WTC11 (cell line): ENCODE results near the gene NOX1. TPM values are rescaled to one million over a fixed set of nuclear protein-coding genes. Genes with fewer than 3 reads are reported as not detected.

Experiments used
- ATAC-seq: fragments of 200-7000 bp; cut with Tn5 transposase; 2 replicates; pipeline ENCODE4 v1.10.0; 2021; ENCODE audit warnings: mild to moderate bottlenecking, moderate library complexity
- CTCF ChIA-PET: fragments of 300-600 bp; sonication (Branson Sonifier 250); formaldehyde crosslinking; loops from one replicate; lab custom pipeline; 2021; ENCODE audit warnings: antibody characterized with exemption; lab: Charles Lee
- POLR2A ChIA-PET: fragments of 350-600 bp; sonication (Branson Sonifier 250); formaldehyde crosslinking; loops from one replicate; lab custom pipeline; 2021; ENCODE audit warnings: antibody characterized with exemption; lab: Charles Lee
- DNase-seq: peaks from one replicate; pipeline ENCODE4 v3.0.0; 2021; ENCODE audit warnings: low spot score
- H3K27ac Mint-ChIP-seq: 2 replicates; pipeline ENCODE4 v1.8.0; 2021; ENCODE audit warnings: mixed read lengths
- H3K27me3 Mint-ChIP-seq: 2 replicates; pipeline ENCODE4 v1.8.0; 2021; ENCODE audit warnings: low read depth, mild to moderate bottlenecking, moderate library complexity, mixed read lengths
- H3K36me3 Mint-ChIP-seq: 2 replicates; pipeline ENCODE4 v1.8.0; 2021; ENCODE audit warnings: mixed read lengths
- H3K4me1 Mint-ChIP-seq: 2 replicates; pipeline ENCODE4 v1.8.0; 2022; ENCODE audit warnings: mixed read lengths
- H3K4me3 Mint-ChIP-seq: 2 replicates; pipeline ENCODE4 v1.8.0; 2021; ENCODE audit warnings: mild to moderate bottlenecking, moderate library complexity, mixed read lengths
- H3K9me3 Mint-ChIP-seq: 2 replicates; pipeline ENCODE4 v1.8.0; 2021; ENCODE audit warnings: mixed read lengths
- ARID4B ChIP-seq: sonication (generic); formaldehyde crosslinking; IDR thresholded peaks from 2 replicates; pipeline ENCODE4 v1.8.0; 2023; ENCODE audit warnings: missing genetic modification reagents, mild to moderate bottlenecking, borderline replicate concordance
- ERG ChIP-seq: fragments of 250-450 bp; sonication (Bioruptor Pico); IDR thresholded peaks from 2 replicates; pipeline ENCODE4 v1.8.0; 2021; ENCODE audit warnings: mild to moderate bottlenecking
- ESRRA ChIP-seq: sonication (generic); formaldehyde crosslinking; IDR thresholded peaks from 2 replicates; pipeline ENCODE4 v1.8.1; 2022; ENCODE audit warnings: mild to moderate bottlenecking, missing genetic modification reagents, borderline replicate concordance
- FOXP1 ChIP-seq: sonication (generic); formaldehyde crosslinking; IDR thresholded peaks from 2 replicates; pipeline ENCODE4 v1.8.0; 2022; ENCODE audit warnings: missing genetic modification reagents, mild to moderate bottlenecking, moderate library complexity, borderline replicate concordance
- GABPB1 ChIP-seq: sonication (generic); formaldehyde crosslinking; IDR thresholded peaks from 2 replicates; pipeline ENCODE4 v1.8.1; 2023; ENCODE audit warnings: mild to moderate bottlenecking, missing genetic modification reagents
- KAT7 ChIP-seq: sonication (generic); formaldehyde crosslinking; IDR thresholded peaks from 2 replicates; pipeline ENCODE4 v1.8.1; 2023; ENCODE audit warnings: missing genetic modification reagents, mild to moderate bottlenecking, borderline replicate concordance
- MLX ChIP-seq: sonication (generic); formaldehyde crosslinking; IDR thresholded peaks from 2 replicates; pipeline ENCODE4 v1.8.1; 2023; ENCODE audit warnings: mild to moderate bottlenecking, missing genetic modification reagents, moderate library complexity
- RORB ChIP-seq: fragments of 250-450 bp; sonication (Bioruptor Pico); IDR thresholded peaks from 2 replicates; pipeline ENCODE4 v1.9.0; 2021; ENCODE audit warnings: mild to moderate bottlenecking
- SP1 ChIP-seq: sonication (generic); formaldehyde crosslinking; conservative IDR thresholded peaks from 2 replicates; pipeline ENCODE4 v1.8.1; 2022; ENCODE audit warnings: missing genetic modification reagents
- ZNF219 ChIP-seq: sonication (generic); formaldehyde crosslinking; IDR thresholded peaks from 2 replicates; pipeline ENCODE4 v1.8.0; 2023; ENCODE audit warnings: missing genetic modification reagents, mild to moderate bottlenecking, borderline replicate concordance
- ZNF232 ChIP-seq: sonication (generic); formaldehyde crosslinking; IDR thresholded peaks from 2 replicates; pipeline ENCODE4 v1.8.0; 2022; ENCODE audit warnings: mild to moderate bottlenecking, missing genetic modification reagents
- total RNA-seq: library from RNA; stranded (reverse); gene quantifications from 3 replicates; pipeline ENCODE4 v1.2.3, GENCODE V29; 2021
- TF ChIP-seq, protein P1 (sequence below): fragments of 200-600 bp; IDR thresholded peaks from 2 replicates; pipeline ENCODE4 v1.8.0; 2022; ENCODE audit warnings: antibody characterized with exemption
- TF ChIP-seq, protein P2 (sequence below): sonication (generic); formaldehyde crosslinking; IDR thresholded peaks from 2 replicates; pipeline ENCODE4 v1.8.0; 2023; ENCODE audit warnings: mild to moderate bottlenecking, missing genetic modification reagents
- TF ChIP-seq, protein P3 (sequence below): sonication (generic); formaldehyde crosslinking; IDR thresholded peaks from 2 replicates; pipeline ENCODE4 v1.8.1; 2023; ENCODE audit warnings: mild to moderate bottlenecking, missing genetic modification reagents, borderline replicate concordance

NOX1 gene
- total RNA-seq, 1 experiment from 2014 or later: not detected

DNA sequence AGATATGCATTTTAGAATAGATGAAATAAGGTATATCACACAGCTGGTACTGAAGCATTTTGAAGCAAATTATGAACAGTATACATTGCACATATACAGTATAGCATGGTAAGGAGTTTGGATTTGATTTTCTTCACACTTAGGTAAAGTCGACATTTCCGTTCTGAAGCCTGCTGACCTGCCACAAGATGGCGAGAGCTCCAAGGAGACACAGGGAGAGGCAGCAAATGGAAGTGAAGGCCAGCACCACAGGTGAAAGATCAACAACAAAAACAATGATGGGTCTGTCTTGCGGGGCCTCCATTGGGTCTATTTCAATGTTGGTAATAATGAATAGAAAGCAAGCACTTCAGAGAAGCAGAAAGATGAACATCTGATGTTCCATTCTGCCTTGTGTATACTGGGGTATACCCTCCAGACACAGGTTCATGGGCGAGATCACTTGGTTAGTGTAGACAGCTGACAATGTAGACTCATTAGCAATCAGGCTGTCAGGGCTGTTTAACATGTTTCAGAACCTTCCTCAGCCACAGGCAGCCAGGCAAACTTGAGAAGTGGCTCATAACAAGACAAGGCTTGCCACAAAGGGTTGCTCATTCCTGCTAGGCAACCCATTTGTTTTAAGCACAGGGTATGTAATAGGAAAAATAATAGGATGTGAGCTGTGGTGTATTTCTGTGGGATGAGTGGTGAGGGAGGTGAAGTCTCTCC lies 21.4 kb upstream of the NOX1 start:
- ChIA-PET POLR2A (no interaction called here), CTCF (interaction anchor here (1.0 kb wide), 2 partner anchors 31 to 44 kb away, joined by 3 to 4 read pairs; no protein-coding TSS in a partner anchor)
- ATAC-seq: peak; percentile 88
- no peaks in the 10 kb centered on the region for H3K9me3 Mint-ChIP-seq
- DNase-seq: peak; percentile 35
- no peak overlapping the region for H3K4me3 Mint-ChIP-seq
- no peak overlapping the region for H3K27ac Mint-ChIP-seq
- H3K4me1 Mint-ChIP-seq: peaks cover 5% of the 10 kb centered on the region
- H3K27me3 Mint-ChIP-seq: no peaks in the 10 kb centered on the region
- TF ChIP-seq, protein P1, sequence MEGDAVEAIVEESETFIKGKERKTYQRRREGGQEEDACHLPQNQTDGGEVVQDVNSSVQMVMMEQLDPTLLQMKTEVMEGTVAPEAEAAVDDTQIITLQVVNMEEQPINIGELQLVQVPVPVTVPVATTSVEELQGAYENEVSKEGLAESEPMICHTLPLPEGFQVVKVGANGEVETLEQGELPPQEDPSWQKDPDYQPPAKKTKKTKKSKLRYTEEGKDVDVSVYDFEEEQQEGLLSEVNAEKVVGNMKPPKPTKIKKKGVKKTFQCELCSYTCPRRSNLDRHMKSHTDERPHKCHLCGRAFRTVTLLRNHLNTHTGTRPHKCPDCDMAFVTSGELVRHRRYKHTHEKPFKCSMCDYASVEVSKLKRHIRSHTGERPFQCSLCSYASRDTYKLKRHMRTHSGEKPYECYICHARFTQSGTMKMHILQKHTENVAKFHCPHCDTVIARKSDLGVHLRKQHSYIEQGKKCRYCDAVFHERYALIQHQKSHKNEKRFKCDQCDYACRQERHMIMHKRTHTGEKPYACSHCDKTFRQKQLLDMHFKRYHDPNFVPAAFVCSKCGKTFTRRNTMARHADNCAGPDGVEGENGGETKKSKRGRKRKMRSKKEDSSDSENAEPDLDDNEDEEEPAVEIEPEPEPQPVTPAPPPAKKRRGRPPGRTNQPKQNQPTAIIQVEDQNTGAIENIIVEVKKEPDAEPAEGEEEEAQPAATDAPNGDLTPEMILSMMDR: peak; percentile 15; the same call in 1 of the 2 replicates
- TF ChIP-seq, protein P2, sequence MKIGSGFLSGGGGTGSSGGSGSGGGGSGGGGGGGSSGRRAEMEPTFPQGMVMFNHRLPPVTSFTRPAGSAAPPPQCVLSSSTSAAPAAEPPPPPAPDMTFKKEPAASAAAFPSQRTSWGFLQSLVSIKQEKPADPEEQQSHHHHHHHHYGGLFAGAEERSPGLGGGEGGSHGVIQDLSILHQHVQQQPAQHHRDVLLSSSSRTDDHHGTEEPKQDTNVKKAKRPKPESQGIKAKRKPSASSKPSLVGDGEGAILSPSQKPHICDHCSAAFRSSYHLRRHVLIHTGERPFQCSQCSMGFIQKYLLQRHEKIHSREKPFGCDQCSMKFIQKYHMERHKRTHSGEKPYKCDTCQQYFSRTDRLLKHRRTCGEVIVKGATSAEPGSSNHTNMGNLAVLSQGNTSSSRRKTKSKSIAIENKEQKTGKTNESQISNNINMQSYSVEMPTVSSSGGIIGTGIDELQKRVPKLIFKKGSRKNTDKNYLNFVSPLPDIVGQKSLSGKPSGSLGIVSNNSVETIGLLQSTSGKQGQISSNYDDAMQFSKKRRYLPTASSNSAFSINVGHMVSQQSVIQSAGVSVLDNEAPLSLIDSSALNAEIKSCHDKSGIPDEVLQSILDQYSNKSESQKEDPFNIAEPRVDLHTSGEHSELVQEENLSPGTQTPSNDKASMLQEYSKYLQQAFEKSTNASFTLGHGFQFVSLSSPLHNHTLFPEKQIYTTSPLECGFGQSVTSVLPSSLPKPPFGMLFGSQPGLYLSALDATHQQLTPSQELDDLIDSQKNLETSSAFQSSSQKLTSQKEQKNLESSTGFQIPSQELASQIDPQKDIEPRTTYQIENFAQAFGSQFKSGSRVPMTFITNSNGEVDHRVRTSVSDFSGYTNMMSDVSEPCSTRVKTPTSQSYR (CRISPR knock-in tag): no peak
- TF ChIP-seq RORB (CRISPR knock-in tag) (no peak), ERG (CRISPR knock-in tag) (no peak)
- H3K36me3 Mint-ChIP-seq: no peaks in the 10 kb centered on the region

DNA sequence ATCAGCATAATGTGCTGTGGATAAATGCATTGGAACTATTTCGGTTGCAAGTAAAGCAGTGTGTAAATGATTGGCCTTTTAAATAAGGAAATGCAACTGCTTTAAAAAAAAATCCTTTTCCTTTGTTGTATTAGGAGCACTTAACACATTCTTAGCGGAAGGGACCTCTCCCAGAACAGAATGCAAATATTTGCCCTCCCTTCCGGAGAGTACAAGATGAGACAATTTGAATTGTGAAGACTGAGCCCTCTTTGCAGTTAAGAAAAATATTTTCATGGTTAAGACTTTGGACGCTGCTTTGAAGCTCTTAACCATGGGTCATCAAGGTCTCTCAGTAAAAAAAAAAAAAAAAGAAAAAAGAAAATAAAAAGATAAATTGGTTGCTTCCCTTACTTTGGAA lies 9.5 kb upstream of the NOX1 start:
- no peaks in the 10 kb centered on the region for H3K27me3 Mint-ChIP-seq
- H3K9me3 Mint-ChIP-seq: no peaks in the 10 kb centered on the region
- DNase-seq: no peak
- CTCF ChIA-PET: no interaction called here
- TF ChIP-seq, protein P2 (CRISPR knock-in tag): no peak
- TF ChIP-seq SP1 (CRISPR knock-in tag): no peak
- TF ChIP-seq FOXP1 (CRISPR knock-in tag): no peak
- TF ChIP-seq ESRRA (CRISPR knock-in tag): no peak
- no peak for TF ChIP-seq KAT7 (CRISPR knock-in tag)
- no peak for TF ChIP-seq MLX (CRISPR knock-in tag)
- no peak for TF ChIP-seq GABPB1 (CRISPR knock-in tag)
- TF ChIP-seq ARID4B: no peak
- TF ChIP-seq, protein P3, sequence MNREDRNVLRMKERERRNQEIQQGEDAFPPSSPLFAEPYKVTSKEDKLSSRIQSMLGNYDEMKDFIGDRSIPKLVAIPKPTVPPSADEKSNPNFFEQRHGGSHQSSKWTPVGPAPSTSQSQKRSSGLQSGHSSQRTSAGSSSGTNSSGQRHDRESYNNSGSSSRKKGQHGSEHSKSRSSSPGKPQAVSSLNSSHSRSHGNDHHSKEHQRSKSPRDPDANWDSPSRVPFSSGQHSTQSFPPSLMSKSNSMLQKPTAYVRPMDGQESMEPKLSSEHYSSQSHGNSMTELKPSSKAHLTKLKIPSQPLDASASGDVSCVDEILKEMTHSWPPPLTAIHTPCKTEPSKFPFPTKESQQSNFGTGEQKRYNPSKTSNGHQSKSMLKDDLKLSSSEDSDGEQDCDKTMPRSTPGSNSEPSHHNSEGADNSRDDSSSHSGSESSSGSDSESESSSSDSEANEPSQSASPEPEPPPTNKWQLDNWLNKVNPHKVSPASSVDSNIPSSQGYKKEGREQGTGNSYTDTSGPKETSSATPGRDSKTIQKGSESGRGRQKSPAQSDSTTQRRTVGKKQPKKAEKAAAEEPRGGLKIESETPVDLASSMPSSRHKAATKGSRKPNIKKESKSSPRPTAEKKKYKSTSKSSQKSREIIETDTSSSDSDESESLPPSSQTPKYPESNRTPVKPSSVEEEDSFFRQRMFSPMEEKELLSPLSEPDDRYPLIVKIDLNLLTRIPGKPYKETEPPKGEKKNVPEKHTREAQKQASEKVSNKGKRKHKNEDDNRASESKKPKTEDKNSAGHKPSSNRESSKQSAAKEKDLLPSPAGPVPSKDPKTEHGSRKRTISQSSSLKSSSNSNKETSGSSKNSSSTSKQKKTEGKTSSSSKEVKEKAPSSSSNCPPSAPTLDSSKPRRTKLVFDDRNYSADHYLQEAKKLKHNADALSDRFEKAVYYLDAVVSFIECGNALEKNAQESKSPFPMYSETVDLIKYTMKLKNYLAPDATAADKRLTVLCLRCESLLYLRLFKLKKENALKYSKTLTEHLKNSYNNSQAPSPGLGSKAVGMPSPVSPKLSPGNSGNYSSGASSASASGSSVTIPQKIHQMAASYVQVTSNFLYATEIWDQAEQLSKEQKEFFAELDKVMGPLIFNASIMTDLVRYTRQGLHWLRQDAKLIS (CRISPR knock-in tag): no peak
- TF ChIP-seq ZNF232 (CRISPR knock-in tag): no peak
- no peak for TF ChIP-seq ZNF219
- TF ChIP-seq, all 79 proteins: peak for 0
- H3K36me3 Mint-ChIP-seq: no peaks in the 10 kb centered on the region
- POLR2A ChIA-PET: no interaction called here
- no peak overlapping the region for H3K4me3 Mint-ChIP-seq
- ATAC-seq: no peak
- H3K4me1 Mint-ChIP-seq: peaks cover 4% of the 10 kb centered on the region
- H3K27ac Mint-ChIP-seq: no peak overlapping the region
